K562 (cell line): Measurements from ENCODE around the gene PPAT. TPM values are rescaled to one million over a fixed set of nuclear protein-coding genes. Genes with fewer than 3 reads are reported as not detected.

Experiments used
- CTCF ChIP-seq, 3 experiments: IDR thresholded peaks in 2 of 3; conservative IDR thresholded peaks in 1 of 3; 2 replicates each; pipeline ENCODE4 v1.5.1; 2011 to 2012; ENCODE audit warnings: low read length in 3 of 3, mild to moderate bottlenecking in 3 of 3, control low read depth in 2 of 3, improper control_type of control experiment in 1 of 3, inconsistent platforms in 1 of 3, low read depth in 1 of 3, mixed read lengths in 1 of 3, moderate library complexity in 1 of 3; ENCODE audit not compliant: insufficient read depth in 2 of 3
- EGR1 ChIP-seq: fragments of 450-650 bp; conservative IDR thresholded peaks from 2 replicates; pipeline ENCODE4 v1.6.1; 2017; ENCODE audit warnings: mild to moderate bottlenecking
- FOXA1 ChIP-seq: fragments of 450-650 bp; IDR thresholded peaks from 2 replicates; pipeline ENCODE4 v1.6.1; 2016; ENCODE audit warnings: mild to moderate bottlenecking, borderline replicate concordance
- HES1 ChIP-seq: fragments of 450-650 bp; IDR thresholded peaks from 2 replicates; pipeline ENCODE4 v1.6.1; 2016; ENCODE audit warnings: low read depth, mild to moderate bottlenecking, moderate library complexity
- MAFG ChIP-seq: fragments of 450-650 bp; conservative IDR thresholded peaks from 2 replicates; pipeline ENCODE4 v1.6.1; 2016; ENCODE audit warnings: missing genetic modification characterization, missing compliant biosample characterization
- NFXL1 ChIP-seq: fragments of 450-650 bp; formaldehyde crosslinking; IDR thresholded peaks from 2 replicates; pipeline ENCODE4 v1.4.0; 2021; ENCODE audit warnings: mild to moderate bottlenecking
- NKRF ChIP-seq: fragments of 450-650 bp; IDR thresholded peaks from 2 replicates; pipeline ENCODE4 v1.6.1; 2016; ENCODE audit warnings: borderline replicate concordance
- PCBP1 ChIP-seq: fragments of 200-400 bp; formaldehyde crosslinking; IDR thresholded peaks from 2 replicates; pipeline ENCODE4 v1.6.1; 2018; ENCODE audit warnings: mild to moderate bottlenecking, low read depth, low read length; ENCODE audit not compliant: poor library complexity, severe bottlenecking
- PHF8 ChIP-seq: fragments of 200-600 bp; sonication (generic); IDR thresholded peaks from 2 replicates; pipeline ENCODE4 v1.6.1; 2012; ENCODE audit warnings: mixed run types, mild to moderate bottlenecking, inconsistent platforms, low read length, moderate library complexity, borderline replicate concordance
- SREBF1 ChIP-seq: fragments of 150-350 bp; IDR thresholded peaks from 2 replicates; pipeline ENCODE4 v1.6.1; 2014; ENCODE audit warnings: antibody characterized with exemption, low read depth, low read length, borderline replicate concordance
- TAF1 ChIP-seq: IDR thresholded peaks from 2 replicates; pipeline ENCODE4 v1.6.1; 2011; ENCODE audit warnings: mild to moderate bottlenecking, low read length, moderate library complexity; ENCODE audit not compliant: insufficient read depth, control insufficient read depth, severe bottlenecking; ENCODE audit errors: extremely low read depth
- XRCC3 ChIP-seq: fragments of 450-650 bp; IDR thresholded peaks from 2 replicates; pipeline ENCODE4 v1.6.1; 2017; ENCODE audit warnings: mild to moderate bottlenecking, moderate library complexity
- ZNF133 ChIP-seq: fragments of 250-450 bp; sonication (Bioruptor Pico); IDR thresholded peaks from 2 replicates; pipeline ENCODE4 v1.4.0; 2020; ENCODE audit warnings: mild to moderate bottlenecking
- ZNF280A ChIP-seq: fragments of 450-650 bp; IDR thresholded peaks from 2 replicates; pipeline ENCODE4 v1.6.1; 2018; ENCODE audit warnings: mild to moderate bottlenecking, low read depth; ENCODE audit not compliant: partially characterized antibody
- polyA plus RNA-seq, 8 experiments: library from polyadenylated mRNA; depleted of rRNA in 4 of 8; stranded (reverse) in 5 of 8; unstranded in 3 of 8; fragments of >200 nt; fragmentation: Nextera tagmentation in 2 of 8; fragmentation: Illumina TruSeq in 1 of 8; extraction: Ambion mirVana in 2 of 8; extraction: Trizol in 1 of 8; gene quantifications; 2 replicates each; pipeline versions ENCODE4 v1.2.1 to v1.2.3, GENCODE V29; 2011 to 2014; ENCODE audit warnings: inconsistent platforms in 1 of 8, missing spikeins in 1 of 8
- total RNA-seq, 7 experiments: library from RNA; depleted of rRNA in 6 of 7; stranded (reverse); fragments of >200 nt in 6 of 7; fragmentation: Illumina TruSeq in 2 of 7; extraction: Trizol in 2 of 7; gene quantifications; 2 replicates each; pipeline versions ENCODE4 v1.2.1 to v1.2.3, GENCODE V29; 2011 to 2021; ENCODE audit warnings: low replicate concordance in 1 of 7
- TF ChIP-seq, protein P1 (sequence below): fragments of 450-650 bp; formaldehyde crosslinking; IDR thresholded peaks from 2 replicates; pipeline ENCODE4 v1.4.0; 2020; ENCODE audit warnings: mild to moderate bottlenecking, moderate library complexity
- TF ChIP-seq, protein P2 (sequence below): fragments of 450-650 bp; conservative IDR thresholded peaks from 2 replicates; pipeline ENCODE4 v1.6.1; 2016; ENCODE audit warnings: missing genetic modification characterization, low read depth, mild to moderate bottlenecking, control low read depth, missing compliant biosample characterization

The PPAT gene
- total and polyA plus RNA-seq, 9 of the 15 experiments (the other 6 are each of a cell fraction or from before 2014, with no cell fraction given) = 36.2 to 75.8 (median 55.5) TPM

- TF ChIP-seq CTCF (IDR thresholded peaks at IDR 0.05 in 2 of 3, conservative IDR thresholded peaks at IDR 0.05 in 1 of 3; ENCODE audit: insufficient read depth in 2 of 3, low read depth in 1 of 3, low read length in 3 of 3) (peak in 2 of 3 experiments; percentile 19 to 29; a peak in 1 of 6 replicates), TAF1 (peak; percentile 79), FOXA1 (no peak), NFXL1 (CRISPR knock-in tag) (no peak), PHF8 (peak; percentile 76; the same call in 1 of the 2 replicates), ZNF133 (no peak), MAFG (no peak), NKRF (peak; percentile 95), HES1 (no peak), SREBF1 (peak; percentile 41; the same call in 1 of the 2 replicates), EGR1 (peak; percentile 97), PCBP1 (no peak), XRCC3 (no peak), ZNF280A (no peak)
- TF ChIP-seq, protein P1, sequence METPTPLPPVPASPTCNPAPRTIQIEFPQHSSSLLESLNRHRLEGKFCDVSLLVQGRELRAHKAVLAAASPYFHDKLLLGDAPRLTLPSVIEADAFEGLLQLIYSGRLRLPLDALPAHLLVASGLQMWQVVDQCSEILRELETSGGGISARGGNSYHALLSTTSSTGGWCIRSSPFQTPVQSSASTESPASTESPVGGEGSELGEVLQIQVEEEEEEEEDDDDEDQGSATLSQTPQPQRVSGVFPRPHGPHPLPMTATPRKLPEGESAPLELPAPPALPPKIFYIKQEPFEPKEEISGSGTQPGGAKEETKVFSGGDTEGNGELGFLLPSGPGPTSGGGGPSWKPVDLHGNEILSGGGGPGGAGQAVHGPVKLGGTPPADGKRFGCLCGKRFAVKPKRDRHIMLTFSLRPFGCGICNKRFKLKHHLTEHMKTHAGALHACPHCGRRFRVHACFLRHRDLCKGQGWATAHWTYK (CRISPR knock-in tag) = no peak
- TF ChIP-seq, protein P2, sequence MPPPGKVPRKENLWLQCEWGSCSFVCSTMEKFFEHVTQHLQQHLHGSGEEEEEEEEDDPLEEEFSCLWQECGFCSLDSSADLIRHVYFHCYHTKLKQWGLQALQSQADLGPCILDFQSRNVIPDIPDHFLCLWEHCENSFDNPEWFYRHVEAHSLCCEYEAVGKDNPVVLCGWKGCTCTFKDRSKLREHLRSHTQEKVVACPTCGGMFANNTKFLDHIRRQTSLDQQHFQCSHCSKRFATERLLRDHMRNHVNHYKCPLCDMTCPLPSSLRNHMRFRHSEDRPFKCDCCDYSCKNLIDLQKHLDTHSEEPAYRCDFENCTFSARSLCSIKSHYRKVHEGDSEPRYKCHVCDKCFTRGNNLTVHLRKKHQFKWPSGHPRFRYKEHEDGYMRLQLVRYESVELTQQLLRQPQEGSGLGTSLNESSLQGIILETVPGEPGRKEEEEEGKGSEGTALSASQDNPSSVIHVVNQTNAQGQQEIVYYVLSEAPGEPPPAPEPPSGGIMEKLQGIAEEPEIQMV (tag) = no peak
These were observed at the start of gene PPAT (continued) for GRCh38 chr4:56435140-56435926.
